PFSK-1 (cell line): ENCODE results near the gene BMPR2.

ENCODE experiments used
- TAF1 ChIP-seq: IDR thresholded peaks from 2 replicates; pipeline ENCODE4 v1.6.1; 2012; ENCODE audit warnings: low read length, control low read depth, borderline replicate concordance; ENCODE audit not compliant: insufficient read depth
- TF ChIP-seq, protein P1 (sequence below), 2 experiments: IDR thresholded peaks; 2 replicates each; pipeline versions ENCODE4 v1.6.1 to v1.8.0; 2011 to 2012; ENCODE audit warnings: low read depth in 2 of 2, low read length in 2 of 2, control low read depth in 1 of 2, inconsistent platforms in 1 of 2, mild to moderate bottlenecking in 1 of 2, moderate library complexity in 1 of 2; ENCODE audit not compliant: insufficient read depth in 1 of 2

- TF ChIP-seq, protein P1, sequence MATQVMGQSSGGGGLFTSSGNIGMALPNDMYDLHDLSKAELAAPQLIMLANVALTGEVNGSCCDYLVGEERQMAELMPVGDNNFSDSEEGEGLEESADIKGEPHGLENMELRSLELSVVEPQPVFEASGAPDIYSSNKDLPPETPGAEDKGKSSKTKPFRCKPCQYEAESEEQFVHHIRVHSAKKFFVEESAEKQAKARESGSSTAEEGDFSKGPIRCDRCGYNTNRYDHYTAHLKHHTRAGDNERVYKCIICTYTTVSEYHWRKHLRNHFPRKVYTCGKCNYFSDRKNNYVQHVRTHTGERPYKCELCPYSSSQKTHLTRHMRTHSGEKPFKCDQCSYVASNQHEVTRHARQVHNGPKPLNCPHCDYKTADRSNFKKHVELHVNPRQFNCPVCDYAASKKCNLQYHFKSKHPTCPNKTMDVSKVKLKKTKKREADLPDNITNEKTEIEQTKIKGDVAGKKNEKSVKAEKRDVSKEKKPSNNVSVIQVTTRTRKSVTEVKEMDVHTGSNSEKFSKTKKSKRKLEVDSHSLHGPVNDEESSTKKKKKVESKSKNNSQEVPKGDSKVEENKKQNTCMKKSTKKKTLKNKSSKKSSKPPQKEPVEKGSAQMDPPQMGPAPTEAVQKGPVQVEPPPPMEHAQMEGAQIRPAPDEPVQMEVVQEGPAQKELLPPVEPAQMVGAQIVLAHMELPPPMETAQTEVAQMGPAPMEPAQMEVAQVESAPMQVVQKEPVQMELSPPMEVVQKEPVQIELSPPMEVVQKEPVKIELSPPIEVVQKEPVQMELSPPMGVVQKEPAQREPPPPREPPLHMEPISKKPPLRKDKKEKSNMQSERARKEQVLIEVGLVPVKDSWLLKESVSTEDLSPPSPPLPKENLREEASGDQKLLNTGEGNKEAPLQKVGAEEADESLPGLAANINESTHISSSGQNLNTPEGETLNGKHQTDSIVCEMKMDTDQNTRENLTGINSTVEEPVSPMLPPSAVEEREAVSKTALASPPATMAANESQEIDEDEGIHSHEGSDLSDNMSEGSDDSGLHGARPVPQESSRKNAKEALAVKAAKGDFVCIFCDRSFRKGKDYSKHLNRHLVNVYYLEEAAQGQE (IDR thresholded peaks at IDR 0.05; ENCODE audit: insufficient read depth in 1 of 2, low read depth in 2 of 2, low read length in 2 of 2) = no peak
- TF ChIP-seq TAF1 = no peak
Measured at GRCh38 chr2:202455114-202455513, 79.0 kb downstream of the BMPR2 start.
